GM18858 (cell line): ENCODE results near the gene MUSTN1.

ENCODE experiments used
- ATAC-seq: cut with Tn5 transposase; IDR thresholded peaks from one replicate; pipeline ENCODE4 v1.9.1; 2021; ENCODE audit not compliant: unreplicated experiment

MUSTN1 gene

DNA sequence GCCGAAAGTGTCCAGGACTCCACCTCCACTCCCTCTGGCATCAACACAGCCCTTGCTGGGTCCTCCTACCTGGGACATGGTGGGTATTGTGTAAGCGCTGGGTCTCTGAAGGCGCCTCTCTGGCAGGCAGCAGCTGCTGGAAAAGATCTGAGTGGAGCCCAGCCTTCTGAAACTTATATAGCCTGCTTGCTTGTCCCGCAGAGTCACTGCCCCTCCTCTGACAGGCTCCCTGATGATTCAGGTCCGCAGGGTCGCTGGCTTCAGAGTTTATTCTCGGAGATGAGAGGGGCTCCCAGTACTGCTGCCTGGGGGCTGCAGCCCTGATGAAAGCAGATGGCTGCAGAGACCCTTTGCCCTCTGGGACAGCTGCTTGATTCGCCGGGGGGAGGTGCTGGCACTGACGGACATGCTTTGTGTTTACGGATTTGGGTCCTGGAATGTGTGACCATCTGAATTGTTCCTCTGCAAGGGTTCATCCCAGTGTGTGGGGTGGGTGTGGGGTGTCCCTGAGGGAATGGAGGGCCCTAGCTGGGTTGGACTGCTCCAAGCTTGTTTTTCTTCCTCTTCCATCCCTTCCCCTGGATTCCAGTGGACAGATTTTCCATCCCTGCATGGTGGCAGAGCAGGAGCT, at the start of gene MUSTN1:
Gene MUSTN1, minus strand, starts transcription at position 149 of the 631 bp plus-strand sequence. Its CDS starts 71 bp downstream, at position 78.
- no peak for ATAC-seq

- no peak for ATAC-seq
Measured at GRCh38 chr3:52882377-52882776, 47.6 kb upstream of the MUSTN1 start.

GRCh38 chr3:52881871-52882270, 47.1 kb upstream of the MUSTN1 start:
- ATAC-seq: no peak

DNA sequence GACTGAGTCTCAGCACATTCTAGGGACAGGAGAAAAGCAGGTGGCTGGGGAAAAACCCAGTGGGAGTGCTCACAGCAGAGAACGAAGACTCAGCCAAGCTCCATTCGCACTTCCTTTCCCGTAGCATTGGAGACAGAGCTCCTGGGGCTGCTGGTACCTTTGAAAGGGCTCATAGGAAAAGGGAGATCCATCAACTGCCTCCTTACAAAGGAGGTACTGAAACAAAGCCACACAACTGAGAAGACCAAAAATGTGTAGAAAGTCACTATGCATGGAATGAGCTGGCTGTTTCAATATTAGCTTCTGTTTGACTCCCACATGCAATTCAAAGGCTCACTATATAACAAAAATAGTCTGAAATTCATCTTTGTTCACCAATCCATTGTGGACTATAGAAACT, 45.7 kb upstream of the MUSTN1 start:
- peak; percentile 62 for ATAC-seq

DNA sequence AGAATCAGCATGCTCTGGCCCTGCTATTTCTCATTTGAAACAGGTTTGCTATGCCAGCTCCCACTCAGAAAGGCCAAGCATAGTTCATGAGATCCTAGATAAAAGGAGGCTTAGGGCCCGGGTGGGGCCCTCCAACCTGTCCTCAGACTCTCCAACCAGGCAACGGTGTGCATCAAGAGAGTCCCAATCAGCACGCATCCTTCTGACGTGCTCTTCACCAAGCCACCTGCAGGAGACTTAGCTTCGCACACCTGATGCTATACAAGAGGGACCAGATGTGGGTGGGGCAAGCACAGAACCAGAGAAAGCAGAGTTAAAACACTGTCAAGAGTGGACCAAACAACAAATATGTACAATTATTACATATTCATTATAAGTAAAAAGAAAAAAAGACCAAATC, 45.2 kb upstream of the MUSTN1 start:
- ATAC-seq: no peak

GRCh38 chr3:52879581-52879980, 44.8 kb upstream of the MUSTN1 start:
- no peak for ATAC-seq

DNA sequence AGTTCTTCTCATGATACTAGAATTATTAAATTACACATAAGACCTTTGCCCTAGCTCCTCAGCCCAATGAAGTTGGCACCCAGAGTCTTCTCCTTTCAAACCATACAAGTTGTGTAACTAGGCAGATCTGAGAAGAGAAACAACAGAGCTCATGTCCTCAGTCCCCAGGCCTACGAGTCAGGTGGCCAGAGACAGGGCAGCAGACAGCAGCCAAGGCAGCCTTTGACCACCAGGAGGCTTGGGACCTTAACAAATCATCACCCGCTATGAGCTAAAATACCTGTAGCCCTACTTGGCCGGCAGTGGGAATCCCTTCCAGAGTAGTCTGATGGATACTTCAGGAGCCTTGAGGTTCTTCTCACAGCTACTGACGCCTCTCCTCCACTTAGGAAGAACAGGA, 44.3 kb upstream of the MUSTN1 start:
- no peak for ATAC-seq

DNA sequence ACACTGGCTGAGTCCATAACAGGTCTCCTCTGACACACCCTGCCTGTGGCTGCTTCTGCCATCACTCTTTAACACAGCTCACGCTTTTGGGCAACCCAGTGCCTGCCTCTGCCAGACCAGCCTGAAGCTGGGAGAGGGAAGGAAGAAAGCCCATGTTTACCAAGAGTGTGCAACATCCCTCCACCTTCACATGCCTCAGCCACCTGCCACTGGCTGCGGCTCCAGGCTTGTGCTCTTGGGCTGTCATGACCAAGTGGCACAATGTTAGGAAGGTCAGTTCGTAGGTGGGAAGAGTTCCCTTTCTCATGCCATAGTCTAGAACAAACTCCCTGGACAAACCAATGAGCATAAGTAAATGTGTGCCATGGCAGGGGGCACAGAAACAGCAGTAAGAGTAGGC, 42.3 kb upstream of the MUSTN1 start:
- ATAC-seq: no peak

DNA sequence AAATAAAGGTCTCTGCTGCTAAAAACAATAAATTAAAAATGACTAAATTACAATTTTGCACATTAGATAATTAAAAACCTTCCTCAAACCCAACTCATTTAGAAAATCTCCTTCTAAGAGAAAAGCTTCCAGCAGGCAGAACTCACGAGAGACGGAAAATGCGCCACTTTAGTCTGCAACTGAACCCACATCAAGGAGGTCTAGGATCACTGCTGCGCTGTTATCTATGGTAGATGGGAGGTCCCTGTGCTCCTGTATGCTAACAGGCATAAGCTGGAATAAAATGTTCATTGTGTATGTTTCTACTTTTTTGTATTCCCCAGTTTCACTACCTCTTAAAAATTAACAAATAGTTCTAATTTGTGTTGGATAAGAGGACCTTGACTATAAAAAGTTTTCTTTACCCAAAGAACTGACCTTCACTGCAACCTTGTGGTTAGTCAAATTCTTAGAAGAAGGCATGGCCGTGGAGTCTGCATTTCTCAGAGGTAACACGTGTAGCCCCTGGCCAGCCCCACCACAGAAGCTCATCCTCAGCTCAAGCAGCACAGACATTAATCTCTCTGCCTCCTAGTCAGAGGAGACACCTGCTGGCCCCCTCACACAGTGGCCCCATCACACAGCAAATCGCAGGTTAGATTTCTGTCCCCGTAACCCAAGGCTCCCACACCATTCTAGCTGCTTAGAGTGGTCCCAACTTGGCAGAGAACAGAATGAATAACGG, 40.2 kb upstream of the MUSTN1 start:
- no peak for ATAC-seq

DNA sequence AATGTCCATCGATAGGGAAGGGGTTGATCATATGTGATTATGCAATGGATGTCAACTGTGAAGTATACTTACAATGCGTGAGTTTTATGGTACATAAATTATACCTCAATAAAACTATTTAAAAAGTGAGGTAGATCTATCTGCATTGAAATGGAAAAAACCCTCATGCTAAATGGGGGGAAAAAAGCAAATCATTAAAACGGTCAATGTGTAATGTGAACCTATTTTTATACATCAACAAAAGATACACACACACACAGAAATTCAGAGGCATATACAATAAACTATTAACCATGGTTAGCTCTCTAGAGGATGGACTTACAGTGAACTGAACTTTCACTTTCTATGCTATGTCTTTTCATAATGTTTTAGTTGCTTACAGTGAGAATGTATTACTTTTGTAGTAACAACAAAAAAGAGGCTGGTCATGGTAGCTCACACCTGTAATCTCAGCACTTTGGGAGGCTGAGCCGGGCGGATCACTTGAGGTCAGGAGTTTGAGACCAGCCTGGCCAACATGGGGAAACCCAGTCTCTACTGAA, 39.4 kb upstream of the MUSTN1 start:
- no peak for ATAC-seq

DNA sequence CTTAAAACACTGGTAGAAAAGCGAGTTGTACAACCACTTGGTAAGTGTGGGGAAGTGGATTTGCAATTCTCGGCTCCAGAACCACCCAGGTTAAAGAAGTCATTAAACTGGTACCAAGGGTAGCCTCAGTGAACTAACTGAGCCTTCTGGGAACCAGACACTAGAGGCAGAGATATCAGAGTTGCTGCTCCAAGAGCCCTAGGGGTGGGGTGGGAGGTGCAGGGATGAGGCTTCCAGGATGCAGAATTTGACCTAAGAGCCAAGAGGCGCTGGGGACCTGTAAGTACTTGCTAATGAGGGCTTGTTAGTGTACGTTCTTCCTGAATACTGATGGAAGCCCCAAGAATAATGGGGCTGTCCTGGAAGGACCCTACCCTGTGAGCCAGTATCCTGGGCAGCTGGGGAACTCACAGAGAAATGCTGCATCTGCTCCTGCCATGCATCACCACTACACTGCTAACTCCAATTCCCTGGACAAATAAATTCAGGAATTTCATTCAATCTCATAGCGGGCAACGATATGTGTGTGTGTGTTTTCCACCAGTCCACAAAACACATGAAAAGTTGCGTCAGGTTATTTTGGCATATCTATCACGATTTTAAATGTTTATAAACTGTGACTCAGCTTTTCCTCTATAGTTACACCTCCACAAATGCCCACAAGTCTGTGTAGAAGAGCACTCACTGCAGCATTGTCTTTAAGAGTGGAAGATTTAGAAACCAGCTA, 38.8 kb upstream of the MUSTN1 start:
- no peak for ATAC-seq

GRCh38 chr3:52872245-52872644, 37.4 kb upstream of the MUSTN1 start:
- no peak for ATAC-seq

GRCh38 chr3:52871761-52872160, 36.9 kb upstream of the MUSTN1 start:
- no peak for ATAC-seq

- no peak for ATAC-seq
Measured at GRCh38 chr3:52870471-52870870, 35.7 kb upstream of the MUSTN1 start.

DNA sequence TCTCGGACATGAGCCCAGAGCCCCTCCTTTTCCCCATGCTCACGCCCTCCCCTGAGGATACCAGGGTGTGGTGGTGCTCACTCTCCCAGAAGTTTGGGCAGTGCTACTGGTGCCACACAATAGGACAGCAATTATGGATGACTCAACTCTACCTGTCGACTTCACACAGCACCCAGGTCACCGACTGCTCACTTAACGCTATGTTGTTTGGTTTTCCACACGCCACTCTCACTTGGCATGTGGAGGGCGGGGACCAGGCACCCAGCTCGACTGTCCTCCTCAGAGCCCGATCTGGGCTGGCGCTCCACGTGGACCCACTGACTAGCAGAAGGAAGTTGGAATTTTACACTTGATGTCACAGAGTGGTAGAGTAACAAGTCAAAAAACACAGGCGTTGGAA, 31.6 kb upstream of the MUSTN1 start:
- ATAC-seq: no peak

DNA sequence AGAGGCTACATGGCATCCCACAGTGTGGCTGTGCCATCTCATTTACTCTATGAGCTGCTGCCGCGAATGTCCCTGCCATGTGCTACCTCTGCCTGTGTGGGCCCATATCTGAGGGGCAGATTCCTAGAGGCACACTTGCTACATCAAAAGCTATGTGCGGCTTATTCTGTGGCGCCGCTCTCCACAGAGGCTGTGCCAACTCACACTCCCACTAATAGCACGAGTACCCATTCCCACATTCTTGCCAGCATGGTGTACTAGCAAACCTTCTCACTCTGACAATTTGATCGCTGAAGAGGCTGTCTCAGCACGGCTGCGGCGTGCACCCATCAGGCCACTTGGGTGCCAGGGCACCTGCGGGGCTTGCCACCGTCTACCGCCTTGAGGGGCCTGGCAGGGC, 31.2 kb upstream of the MUSTN1 start:
- no peak for ATAC-seq

DNA sequence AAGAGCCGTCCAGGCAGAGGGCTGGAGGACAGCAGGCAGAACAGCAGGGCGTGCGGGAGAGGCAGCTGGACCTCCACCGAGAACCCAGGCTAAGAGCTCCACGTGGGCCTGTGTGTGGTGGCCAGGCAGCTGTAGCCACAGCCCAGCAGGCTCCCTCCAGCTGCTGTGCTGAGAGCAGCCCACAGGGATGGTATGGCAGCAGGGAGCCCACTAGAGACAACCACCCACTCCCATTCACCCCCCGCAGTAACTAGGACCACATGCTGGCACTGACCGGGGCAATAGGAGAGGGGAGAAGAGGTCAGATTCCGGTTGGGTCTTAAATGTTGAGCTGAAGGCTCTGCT, 25.6 kb upstream of the MUSTN1 start:
- no peak for ATAC-seq

- no peak for ATAC-seq
Measured at GRCh38 chr3:52859686-52860423, 25.0 kb upstream of the MUSTN1 start.

GRCh38 chr3:52857864-52858263, 23.0 kb upstream of the MUSTN1 start:
- no peak for ATAC-seq

GRCh38 chr3:52857133-52857532, 22.3 kb upstream of the MUSTN1 start:
- no peak for ATAC-seq

GRCh38 chr3:52856666-52857065, 21.8 kb upstream of the MUSTN1 start:
- ATAC-seq: no peak
